ENCODE data around the gene CBX2.

DNA sequence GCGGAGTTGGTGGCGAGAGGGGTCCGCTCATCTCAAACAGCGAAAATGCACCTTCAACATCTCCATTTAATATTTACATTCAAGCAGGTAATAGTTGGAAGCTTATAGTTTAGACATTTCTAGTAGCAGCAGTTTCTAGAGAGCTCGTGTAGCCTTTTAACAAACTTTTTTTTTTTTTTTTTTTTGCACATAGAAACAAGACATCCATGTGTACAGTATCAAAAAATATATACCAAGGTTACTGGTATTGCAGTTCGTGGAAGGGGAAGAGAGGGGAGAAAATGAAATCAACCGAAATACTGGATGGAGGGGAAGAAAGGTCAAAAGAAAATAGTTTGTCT is 55.1 kb downstream of the CBX2 start:
- TF ChIP-seq, protein P1, sequence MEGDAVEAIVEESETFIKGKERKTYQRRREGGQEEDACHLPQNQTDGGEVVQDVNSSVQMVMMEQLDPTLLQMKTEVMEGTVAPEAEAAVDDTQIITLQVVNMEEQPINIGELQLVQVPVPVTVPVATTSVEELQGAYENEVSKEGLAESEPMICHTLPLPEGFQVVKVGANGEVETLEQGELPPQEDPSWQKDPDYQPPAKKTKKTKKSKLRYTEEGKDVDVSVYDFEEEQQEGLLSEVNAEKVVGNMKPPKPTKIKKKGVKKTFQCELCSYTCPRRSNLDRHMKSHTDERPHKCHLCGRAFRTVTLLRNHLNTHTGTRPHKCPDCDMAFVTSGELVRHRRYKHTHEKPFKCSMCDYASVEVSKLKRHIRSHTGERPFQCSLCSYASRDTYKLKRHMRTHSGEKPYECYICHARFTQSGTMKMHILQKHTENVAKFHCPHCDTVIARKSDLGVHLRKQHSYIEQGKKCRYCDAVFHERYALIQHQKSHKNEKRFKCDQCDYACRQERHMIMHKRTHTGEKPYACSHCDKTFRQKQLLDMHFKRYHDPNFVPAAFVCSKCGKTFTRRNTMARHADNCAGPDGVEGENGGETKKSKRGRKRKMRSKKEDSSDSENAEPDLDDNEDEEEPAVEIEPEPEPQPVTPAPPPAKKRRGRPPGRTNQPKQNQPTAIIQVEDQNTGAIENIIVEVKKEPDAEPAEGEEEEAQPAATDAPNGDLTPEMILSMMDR (conservative IDR thresholded peaks at IDR 0.05 in 1 of 2, IDR thresholded peaks at IDR 0.05 in 1 of 2; ENCODE audit: low read depth in 1 of 2, low read length in 2 of 2): no peak
- TF ChIP-seq EZH2 (IDR thresholded peaks at IDR 0.05; ENCODE audit: low read length, missing control alignments): no peak

All from fibroblast of lung (primary cell).